HG03175 (cell line): ENCODE data around the gene MAD2L1.

ENCODE experiments used
- ATAC-seq: cut with Tn5 transposase; IDR thresholded peaks from one replicate; pipeline ENCODE4 v1.9.1; 2021; ENCODE audit warnings: mild to moderate bottlenecking, moderate library complexity; ENCODE audit not compliant: unreplicated experiment

The MAD2L1 gene

GRCh38 chr4:120059036-120059435, 7.6 kb downstream of the MAD2L1 start:
- no peak for ATAC-seq

GRCh38 chr4:120057416-120057815, 9.2 kb downstream of the MAD2L1 start:
- ATAC-seq, result no peak

GRCh38 chr4:120056246-120056645, 10.4 kb downstream of the MAD2L1 start:
- no peak for ATAC-seq

- no peak for ATAC-seq
These were observed 10.9 kb downstream of the MAD2L1 start for GRCh38 chr4:120055795-120056194.

- no peak for ATAC-seq
These were observed 11.5 kb downstream of the MAD2L1 start for GRCh38 chr4:120055162-120055561.

GRCh38 chr4:120053911-120054310, 12.7 kb downstream of the MAD2L1 start:
- peak; percentile 61 for ATAC-seq

GRCh38 chr4:120052856-120053255, 13.8 kb downstream of the MAD2L1 start:
- no peak for ATAC-seq

GRCh38 chr4:120051253-120051652, 15.4 kb downstream of the MAD2L1 start:
- ATAC-seq, result no peak

GRCh38 chr4:120049732-120050494, 16.7 kb downstream of the MAD2L1 start:
- ATAC-seq, result peak; percentile 94

- ATAC-seq, result no peak
These were observed 22.8 kb downstream of the MAD2L1 start for GRCh38 chr4:120043828-120044227.

GRCh38 chr4:120037411-120037810, 29.2 kb downstream of the MAD2L1 start:
- ATAC-seq, result no peak

GRCh38 chr4:120034913-120035312, 31.7 kb downstream of the MAD2L1 start:
- no peak for ATAC-seq

GRCh38 chr4:120026853-120027252, 39.8 kb downstream of the MAD2L1 start:
- ATAC-seq, result no peak

- no peak for ATAC-seq
These were observed 41.1 kb downstream of the MAD2L1 start for GRCh38 chr4:120025516-120025915.

- no peak for ATAC-seq
These were observed 47.9 kb downstream of the MAD2L1 start for GRCh38 chr4:120018786-120019185.

- no peak for ATAC-seq
These were observed 48.5 kb downstream of the MAD2L1 start for GRCh38 chr4:120017939-120018692.

GRCh38 chr4:120011725-120012124, 54.9 kb downstream of the MAD2L1 start:
- ATAC-seq, result no peak

- ATAC-seq, result no peak
These were observed 56.0 kb downstream of the MAD2L1 start for GRCh38 chr4:120010646-120011045.

- no peak for ATAC-seq
These were observed 56.9 kb downstream of the MAD2L1 start for GRCh38 chr4:120009731-120010130.

GRCh38 chr4:120008957-120009356, 57.7 kb downstream of the MAD2L1 start:
- no peak for ATAC-seq

- no peak for ATAC-seq
These were observed 58.7 kb downstream of the MAD2L1 start for GRCh38 chr4:120007896-120008436.
